H4 (cell line): ENCODE measurements around the gene MADD. TPM values are rescaled to one million over a fixed set of nuclear protein-coding genes. Genes with fewer than 3 reads are reported as not detected.

Experiments
- DNase-seq: peaks from one replicate; pipeline ENCODE4 v3.0.0-alpha.2; 2015; ENCODE audit warnings: low spot score
- total RNA-seq: library from RNA; depleted of rRNA; stranded (reverse); fragments of >200 nt; shearing (Covaris generic); gene quantifications from 2 replicates; pipeline ENCODE4 v1.2.3, GENCODE V29; 2014

Gene MADD
- total RNA-seq, 1 experiment from 2014 or later = 8.9 TPM

DNA sequence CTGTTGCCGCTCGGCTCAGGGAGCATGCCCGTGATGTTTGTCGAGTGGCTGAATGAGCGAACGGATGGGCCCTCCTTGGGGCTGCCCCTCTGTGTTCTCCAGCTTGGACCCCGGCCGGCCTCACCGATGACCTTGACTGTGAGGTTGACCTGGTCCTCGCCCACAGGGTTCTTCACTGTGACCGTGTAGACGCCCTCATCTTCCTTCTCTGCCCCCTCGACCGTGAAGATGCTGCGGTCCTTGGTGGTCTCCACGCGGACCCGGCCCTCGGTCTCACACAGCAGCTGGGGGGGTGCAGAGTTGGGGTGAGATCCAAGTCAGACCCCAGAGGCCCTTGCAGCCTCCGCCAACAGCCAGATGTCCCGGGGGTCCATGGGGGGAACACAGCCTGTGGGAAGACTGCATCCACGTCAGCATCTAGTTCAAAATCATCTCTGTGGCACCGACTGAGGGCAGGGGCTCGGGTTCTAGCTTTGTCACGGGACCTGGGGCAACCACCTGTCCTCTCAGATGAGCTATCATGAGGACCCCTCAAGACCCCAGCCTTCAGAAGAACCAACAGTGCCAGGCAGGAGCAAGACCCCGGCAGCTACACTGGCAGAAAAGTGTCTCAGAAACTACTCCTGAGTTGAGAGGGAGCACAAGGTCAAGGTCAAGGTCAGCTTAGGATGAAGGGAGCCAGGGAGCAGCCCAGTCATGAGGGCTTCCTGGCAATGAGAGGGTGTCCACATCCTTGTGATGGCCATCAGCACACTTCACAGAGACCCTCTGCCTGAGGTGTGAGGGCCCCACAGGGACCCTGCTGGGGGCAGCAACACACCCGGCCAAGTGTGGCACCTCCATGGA lies 68.7 kb downstream of the MADD start:
- DNase-seq = no peak

DNA sequence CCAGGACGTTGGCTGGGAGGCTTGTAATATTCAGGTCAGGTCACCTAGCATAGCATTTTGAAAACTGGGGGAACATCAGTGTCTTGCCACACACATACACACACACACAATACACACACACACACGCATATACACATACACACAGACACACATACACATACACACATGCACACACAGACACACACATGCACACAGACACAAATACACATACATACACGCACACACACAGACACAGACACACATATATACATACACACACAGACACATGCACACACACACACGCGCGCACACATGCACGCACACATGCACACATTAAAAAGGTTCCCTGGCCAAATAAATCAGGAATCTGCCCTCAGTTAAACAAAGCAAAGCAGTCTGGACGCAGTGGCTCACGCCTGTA lies 70.1 kb downstream of the MADD start:
- no peak for DNase-seq

DNA sequence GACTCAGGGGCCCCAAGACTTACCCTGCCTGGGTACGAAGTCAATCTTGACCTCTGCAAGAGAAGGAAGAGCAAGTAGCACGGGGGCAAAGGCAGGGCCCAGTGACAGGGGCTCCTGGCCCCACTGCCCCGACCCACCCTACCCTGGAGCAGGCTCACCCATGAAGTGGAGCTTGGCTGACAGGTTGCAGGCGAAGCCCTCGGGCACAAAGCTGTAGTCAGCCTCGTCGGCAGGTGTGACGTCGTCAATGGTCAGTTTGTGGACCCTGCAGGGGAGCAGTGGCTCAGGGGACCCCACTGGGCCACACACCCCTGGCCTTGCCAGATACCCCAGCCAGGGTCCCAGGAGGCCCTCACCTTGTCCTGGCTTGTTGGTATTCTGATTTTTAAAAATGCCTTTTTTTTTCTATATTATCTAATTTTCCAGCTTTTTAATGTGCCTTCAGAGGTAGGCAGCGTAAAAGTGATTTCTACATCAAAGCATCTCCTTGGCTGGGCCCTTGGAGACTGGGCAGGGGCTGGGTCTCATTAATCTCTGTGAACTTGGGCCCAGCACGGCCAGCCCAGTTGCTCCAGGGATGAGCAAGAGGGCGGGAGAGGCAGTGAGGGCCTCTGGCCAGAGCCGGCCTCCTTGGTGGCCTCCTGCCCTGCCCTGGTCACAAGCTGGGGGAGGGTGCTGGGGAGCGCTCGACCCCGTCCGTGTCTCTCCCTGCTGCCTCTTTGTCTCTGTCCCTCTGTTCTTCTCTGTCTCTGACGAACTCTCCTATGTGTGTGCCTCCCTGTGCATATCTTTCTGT lies 71.2 kb downstream of the MADD start:
- DNase-seq = no peak

DNA sequence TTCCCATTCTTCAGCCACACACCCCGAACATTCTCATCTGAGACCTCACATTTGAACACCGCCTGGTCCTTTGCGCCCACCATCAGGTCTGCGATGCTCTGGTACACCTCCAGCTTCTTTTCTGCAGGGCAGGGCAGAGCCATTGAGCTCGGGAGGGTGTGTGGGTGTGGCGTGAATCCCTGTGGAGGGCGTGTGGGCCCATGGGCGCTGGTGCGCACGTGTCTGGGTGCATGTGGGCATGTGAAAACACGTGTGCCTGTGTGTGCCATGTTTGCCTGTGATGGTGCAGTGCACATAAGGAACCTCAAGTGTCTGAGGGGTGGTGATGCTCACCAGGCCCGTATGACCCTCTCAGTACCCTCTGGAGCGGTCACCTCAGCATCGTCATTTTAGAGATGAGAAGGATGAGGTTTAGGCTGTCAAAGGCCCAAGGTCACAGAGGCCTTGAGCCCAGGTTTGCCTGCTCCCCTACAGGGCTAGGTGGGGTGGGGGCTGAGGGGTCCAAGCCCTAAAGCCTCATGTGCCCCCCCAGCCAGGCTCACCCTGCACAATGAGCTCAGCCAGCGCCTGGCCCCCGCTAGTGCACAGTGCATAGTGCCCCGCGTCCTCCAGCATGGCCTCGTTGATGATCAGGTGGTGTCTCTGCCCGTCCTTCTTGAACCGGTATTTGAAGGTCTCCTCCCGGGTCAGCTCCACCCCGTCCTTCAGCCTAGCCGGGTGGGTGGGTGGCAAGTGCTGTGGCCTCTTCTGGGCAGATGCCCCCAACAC lies 72.3 kb downstream of the MADD start:
- DNase-seq = no peak

DNA sequence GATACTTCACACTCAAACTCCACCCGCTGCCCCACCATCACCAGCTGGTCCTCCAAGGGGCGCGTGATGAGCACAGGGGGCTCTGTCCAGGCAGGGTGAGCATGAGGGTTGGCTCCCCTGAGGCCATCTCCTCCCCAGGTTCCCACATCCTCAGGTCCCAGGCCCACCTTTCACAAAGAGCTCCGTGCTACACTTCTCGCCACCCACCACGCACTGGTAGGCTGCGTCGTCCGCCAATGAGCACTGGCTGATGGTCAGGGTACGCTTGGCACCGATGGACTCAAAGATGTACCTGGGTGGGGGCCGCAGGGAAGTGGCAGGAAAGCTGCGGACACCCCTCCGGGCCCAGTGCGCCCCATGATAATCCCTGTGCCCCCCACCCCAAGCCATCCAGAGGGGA lies 72.9 kb downstream of the MADD start:
- DNase-seq = no peak

DNA sequence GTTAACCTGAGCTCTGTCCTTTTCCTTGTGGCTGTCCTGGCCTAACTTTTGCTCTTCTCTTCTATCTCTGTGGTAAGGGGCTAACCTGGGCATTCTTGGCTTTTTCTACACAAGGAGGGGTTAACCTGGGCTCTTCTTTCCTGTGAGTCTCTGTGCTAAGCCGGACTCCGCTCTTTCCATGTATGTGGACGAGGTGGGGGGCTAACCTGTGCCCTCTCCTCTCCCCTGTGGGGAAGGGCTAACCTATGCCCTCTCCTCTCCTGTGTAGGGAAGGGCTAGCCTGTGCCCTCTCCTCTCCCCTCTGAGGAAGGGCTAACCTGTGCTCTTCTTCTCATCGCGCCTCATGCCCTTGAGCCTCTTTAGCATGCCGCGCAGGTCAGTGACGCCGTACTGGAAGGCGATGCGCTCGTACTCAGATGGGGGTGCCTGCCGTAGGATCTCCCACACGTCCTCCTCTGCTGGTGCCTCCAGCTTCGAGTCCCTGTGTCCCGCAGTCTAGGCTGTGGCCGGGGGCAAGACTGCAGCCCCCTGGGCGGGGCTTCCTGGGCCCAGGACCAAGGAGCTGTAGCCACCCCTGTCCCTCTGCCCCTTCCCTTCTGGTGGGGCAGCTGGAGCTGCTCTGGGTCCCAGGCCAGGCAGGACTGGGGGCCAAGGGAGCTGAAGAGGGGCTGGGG lies 76.1 kb downstream of the MADD start:
- DNase-seq = no peak

DNA sequence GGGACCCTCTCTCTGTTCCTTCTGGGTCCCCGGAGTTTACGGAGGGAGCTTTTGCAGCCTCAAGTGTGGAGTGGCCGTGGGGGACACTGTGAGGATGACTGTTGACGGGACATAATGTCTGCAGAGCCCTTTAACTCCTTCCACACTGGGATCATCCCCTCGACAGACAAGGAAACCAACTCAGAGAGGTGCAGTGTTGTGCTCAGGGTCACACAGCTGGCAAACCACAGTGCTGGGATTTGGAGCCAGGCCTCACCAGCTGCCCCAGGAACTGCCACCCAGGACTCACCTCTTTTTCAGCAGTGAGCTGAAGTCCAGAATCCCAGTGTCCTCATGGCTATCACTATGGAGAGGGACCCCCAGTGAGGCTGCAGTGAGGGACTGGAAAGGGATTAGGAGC lies 77.2 kb downstream of the MADD start:
- DNase-seq = no peak

DNA sequence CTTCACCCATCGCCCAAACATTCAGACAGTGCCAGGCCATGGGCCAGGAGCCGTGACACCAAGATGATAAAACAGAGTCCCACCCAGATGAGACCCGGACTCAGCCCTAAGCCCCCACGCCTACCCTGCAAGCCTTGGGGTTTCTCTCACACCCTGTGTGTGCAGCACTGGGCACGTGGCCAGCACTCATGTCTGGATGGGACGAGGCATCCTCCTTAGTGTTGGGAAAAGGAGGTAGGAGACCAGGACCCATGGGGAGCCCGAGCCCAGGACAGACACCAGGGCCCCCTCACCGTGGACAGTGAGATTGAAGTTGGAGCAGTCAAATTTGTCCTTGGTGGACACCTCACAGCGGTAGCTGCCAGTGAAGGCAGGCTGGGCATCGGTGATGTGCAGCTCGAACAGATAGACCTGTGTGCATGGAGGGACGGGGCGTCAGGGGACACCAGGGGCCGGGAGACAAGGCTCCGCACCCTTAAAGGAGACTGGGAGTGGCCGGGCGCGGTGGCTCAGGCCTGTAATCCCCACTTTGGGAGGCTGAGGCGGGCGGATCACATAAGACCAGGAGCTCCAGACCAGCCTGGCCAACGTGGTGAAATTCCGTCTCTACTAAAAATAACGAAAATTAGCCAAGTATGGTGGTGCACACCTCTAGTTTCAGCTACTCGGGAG lies 78.3 kb downstream of the MADD start:
- DNase-seq = no peak

DNA sequence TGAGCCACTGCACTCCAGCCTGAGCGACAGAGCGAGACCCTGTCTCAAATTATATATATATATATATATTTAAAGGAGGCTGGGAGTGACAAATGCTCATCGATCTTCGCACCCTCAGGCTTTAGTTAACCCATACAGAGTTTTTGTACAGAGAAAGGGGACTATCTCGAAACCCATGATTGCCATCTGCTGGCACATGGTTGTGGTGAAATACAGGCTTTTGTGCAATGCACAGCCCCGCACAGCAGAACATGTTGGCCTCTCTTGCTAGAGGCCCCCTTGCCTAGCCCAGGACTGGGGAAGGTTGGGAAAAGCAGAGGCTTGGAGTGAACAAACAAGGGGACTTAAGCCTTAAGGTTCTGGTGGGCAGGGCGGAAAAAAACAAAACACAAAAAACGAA lies 78.9 kb downstream of the MADD start:
- DNase-seq = no peak

DNA sequence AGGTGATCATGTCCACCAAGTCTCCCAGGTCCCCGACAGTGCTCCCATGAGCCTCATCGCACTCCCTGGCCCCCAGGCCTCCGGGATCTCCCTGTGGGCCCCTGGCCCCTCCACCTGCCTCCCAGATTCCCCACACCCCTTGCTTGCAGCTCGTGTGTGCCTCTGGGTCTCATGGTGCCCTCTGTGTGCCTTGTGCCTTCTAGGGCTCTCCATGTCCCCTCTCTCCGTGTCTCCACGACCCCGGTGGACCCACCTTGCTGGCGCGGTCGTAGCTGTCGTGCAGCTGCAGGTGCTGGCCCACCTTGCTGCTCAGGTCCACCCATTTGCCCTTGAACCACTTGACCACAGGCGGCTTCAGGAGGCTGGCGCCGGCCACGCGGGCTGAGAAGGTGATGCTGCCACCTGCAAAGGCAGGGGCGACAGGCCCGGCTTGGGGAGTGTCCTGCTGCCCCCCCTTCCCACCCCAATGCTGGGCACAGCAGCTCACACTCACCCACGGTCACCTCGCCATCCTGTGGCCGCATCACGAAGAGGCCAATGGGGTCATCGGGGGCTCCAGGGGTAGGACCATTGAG lies 79.7 kb downstream of the MADD start:
- no peak for DNase-seq

DNA sequence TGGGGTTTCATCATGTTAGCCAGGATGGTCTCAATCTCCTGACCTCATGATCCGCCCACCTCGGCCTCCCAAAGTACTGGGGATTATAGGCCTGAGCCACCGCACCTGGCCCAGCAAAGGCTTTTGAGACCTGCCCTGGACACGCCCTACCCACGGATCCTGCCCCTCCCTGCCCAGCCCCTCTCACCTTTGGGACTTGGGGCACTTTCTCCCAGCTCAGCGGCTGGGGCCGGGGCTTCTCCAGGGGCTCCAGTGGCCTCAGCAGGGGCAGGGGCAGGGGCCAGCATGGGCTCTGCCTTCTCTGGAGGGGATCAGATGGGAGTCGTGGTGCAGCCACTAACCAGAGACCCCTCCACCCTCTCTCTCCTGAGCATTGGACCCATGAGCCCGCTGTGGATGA lies 80.4 kb downstream of the MADD start:
- no peak for DNase-seq

DNA sequence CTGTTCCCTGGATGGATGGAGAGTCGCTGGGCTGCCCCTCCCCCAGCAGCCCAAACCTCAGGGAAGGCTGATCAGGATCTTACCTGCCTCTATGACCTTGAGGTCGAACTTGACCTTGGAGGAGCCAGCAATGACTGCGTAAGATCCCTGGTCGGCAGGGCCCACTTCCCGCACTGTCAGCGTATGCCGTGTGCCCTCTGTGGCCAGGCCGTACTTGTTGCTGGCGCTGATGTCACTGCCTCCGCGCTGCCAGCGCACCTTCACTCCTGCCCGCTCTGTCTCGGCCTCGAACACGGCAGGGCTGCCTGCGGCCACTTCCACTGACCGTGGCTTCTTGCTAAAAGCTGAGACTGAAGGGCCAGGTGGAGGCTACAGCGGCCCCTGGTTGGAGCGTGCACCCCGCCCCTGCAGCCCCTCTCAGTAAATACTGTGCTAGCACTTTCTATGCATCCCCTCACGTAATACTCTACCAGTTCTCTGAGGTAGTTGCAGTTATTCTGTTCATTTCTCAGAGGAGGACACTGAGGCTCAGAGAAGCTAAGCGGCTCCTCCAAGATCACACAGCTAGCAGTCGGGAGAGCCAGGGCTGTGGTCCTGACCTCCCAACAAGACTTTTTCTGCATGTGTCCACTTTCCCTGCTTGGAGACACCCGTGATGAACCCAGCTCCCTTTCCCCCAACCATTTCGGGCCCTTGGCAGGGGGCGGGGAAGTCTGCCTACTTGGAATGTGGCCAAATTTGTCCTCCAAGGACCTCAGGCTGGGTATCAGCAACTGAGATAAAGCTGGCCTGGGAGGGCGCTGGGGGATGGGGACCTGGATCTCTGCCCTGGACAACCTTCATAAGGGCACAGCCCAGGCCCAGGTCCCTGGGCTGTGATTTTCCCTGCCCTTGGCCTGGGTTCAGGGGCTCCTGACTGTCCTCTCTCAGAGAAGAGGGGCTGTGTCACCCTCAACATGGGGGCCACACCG lies 81.5 kb downstream of the MADD start:
- DNase-seq = no peak

DNA sequence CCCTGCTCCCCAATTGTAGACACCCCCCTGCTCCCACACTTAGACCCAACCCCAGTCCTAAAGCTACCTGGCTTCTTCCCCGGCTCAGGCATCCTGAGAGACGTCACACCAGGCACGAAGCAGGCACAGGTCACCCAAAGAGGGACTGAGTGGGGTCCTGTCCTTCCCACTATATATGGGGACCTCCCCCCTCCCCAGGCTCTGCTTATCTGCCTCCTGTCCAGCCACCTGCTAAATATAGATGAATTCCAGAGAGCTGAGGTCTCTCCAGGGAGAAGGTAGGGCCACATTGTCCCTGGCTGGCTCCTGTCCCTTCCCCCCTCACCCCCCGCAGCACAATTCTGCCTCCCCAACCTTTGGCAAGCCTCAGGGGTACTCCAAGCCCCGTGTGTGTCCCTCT lies 82.6 kb downstream of the MADD start, which contains the start of gene MYBPC3:
TSS of gene MYBPC3 (minus strand) at position 147 of the 400 bp plus-strand sequence. CDS start at position 92, 55 bp downstream.
- DNase-seq = no peak

DNA sequence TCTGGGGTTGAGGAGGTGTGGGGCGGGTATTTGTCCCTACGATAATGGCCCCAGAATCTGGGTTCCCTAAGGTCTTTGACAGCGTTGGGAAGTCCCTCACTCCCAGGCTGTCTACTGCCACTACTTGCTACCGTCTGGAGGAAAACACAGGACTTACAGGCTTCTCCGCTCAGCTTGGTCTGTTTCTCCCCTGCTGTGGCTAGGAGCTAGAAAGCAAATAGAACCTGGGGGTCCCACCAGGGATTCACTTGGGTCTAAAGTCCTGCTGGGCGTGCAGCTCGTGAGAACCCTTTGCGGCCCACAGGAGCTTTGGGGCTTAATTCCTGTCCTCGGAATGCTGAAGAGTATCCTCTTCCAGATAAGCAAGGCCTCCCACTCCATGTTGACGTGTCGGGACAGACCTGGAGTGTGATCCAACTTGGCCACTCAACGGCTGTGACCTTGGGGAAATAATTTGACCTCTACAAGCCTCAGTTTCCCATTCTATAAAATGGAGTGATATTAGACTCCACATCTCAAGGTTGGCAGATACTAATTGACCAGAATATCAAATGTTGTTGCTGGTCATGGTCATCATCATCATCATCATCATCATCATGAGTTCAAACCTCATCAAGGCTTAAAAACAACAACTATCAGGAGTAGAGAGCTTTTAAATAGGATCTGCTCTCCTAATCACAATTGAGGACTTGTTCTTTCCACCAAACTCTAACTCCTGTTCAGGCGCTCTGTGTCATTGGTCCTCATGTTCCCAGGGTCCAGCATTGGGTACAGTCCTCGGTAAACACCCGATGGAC lies 84.2 kb downstream of the MADD start:
- DNase-seq = no peak

DNA sequence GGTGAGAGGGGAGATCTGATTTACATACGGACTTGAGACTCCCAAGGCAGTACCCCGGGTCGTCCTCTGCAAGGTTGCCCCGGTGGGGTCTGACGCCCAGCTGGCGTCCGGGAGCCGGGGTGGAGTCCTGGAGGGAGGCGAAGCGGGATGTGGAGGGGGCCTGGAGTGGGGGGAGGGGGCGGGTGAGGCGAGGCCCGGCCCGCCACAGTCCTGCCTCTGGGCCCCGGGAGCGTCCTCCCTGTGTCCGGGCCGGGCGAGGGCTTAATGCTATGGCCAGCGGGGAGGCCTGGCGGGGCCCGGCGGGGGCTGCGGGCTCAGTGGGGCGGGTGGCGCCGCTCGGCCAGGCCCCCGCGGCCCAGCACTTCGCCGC lies 85.0 kb downstream of the MADD start:
- DNase-seq = no peak

DNA sequence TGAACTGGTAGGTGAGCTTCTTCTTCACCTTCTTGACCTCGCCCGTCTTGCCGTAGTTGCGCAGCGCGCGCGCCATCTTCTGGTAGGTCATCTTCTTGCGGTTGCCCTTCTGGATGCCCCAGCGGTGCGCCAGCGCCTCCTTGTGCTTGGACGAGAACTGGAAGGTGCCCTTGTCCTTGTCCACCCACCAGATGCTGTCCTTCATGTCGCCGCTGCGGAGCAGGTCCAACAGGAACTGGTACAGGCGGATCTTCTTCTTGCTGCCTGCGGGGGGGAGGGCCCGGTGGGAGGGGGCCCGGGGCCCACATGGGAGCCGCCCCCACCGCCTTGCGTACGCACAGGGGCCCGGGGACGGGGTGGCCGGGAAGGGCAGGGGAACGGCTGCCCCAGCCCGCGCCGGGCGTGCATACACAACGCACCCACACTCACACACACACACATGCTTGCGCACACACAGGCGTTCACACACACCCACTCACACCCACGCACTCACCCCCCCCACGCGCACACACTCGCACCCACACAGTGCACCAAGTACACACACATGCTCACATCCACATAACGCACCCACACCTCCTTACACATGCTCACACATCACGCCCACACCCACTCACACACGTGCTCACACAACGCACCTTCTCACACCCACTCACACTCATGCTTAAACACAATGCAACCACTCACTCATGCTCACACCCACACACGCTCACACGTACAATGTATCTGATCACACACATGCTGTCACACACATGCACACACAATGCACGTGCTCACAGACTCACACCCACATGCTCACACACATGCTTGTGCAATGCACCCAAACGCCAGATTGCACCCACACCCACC lies 85.6 kb downstream of the MADD start:
- DNase-seq = peak; percentile 89

DNA sequence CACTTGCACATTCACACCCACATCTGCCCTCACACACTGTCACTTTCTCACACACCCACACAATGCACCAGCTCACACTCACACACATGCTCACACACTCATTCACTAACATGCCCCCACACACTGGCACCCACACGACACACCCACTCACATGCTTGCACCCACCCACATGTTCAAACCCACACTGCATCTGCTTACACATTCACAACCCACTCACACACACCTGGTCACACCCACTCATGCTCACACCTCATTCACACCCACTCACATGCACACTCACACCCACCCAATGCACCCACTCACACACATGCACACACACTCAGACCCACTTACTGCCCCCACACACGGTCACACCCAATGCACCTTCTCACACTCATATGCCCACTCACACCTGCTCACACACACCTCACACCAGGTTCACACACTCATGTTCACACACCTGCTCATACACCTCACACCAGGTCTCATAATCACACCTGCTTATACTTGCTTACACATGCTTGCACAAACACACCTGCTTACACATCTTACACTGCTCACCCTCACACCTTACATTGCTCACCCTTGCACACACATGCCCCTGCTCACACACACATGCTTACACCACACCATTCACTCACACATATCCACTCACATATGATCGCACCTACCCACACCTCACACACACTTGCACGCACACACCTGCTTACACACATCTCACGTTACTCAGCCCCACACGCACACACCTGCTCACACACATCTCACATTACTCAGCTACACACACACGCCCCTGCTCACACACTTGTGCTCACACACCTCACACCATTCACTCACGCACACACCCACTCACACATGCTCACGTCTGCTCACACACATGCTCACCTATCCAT lies 86.4 kb downstream of the MADD start:
- no peak for DNase-seq
